Left cardiac atrium (tissue), 4 donors: Measurements from ENCODE around the gene ARSG. TPM values are rescaled to one million over a fixed set of nuclear protein-coding genes. Genes with fewer than 3 reads are reported as not detected.
"Not testable (repeated sequence)": the region's sequence is repeated elsewhere in the genome, so short reads cannot be mapped to it uniquely, and the experiment has no call there.

ENCODE experiments used
- ATAC-seq, 2 donors: fragments of 200-7000 bp; cut with Tn5 transposase; one replicate each; pipeline ENCODE4 v1.9.1; 2020; ENCODE audit warnings: mild to moderate bottlenecking in 2 of 2, moderate library complexity in 2 of 2
- DNase-seq: peaks from one replicate; pipeline ENCODE4 v3.0.0-alpha.2; 2020
- intact Hi-C, 2 donors: fragments of 100-400 bp; cut with DNase I; formaldehyde crosslinking; loops; one replicate each; pipeline versions ENCODE4 v1.14.1 to v1.15.1; 2022 to 2023
- total RNA-seq, 2 donors: library from RNA; stranded (reverse); fragmentation: NEBNext Ultra II Directional; extraction: Animal tissue kit (Norgen Biotek cat#: 25700); gene quantifications; one replicate each; pipeline ENCODE4 v1.2.1, GENCODE V29; 2021
- donor health status: DM: no; HTN: yes; CAD: no.
- donor health status: DM: no; HTN: yes; CAD: no; lungs with severe emphysema.
- donor health status: DM: yes; HTN: yes; CAD: no.
- donor health status: Dilated cardiomyopathy.

The ARSG gene
- total RNA-seq, 2 donors from 2014 or later, result 5.9 to 6.9 TPM

DNA sequence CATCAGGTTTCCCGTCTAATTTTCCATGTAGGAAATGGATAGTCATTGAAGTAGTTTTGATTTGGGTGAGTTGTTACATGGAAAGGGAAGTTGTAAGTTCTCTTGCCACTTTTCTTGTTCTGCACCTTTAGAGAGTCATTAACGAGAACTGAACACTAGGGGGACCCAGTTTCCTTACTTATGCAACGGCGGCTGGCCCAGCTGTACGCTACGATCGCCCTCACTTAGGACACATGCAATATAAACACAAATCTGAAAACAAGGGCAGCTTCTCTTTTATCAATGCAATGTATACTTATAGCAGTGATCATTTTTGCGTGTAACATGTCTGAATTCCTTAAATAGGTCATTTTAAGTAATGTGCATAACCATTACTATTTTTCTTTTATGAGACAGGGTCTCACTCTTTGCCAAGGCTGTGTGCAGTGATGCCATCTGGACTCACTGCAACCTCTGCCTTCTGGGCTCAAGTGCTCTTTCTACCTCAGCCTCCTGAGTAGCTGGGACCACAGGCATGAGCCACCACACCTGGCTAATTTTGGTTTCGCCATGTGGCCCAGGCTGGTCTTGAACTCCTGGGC is 28.1 kb upstream of the ARSG start:
- not testable (repeated sequence) for DNase-seq
- intact Hi-C loops, result loop anchor here (2.0 to 10.0 kb wide), 4 partner anchors 134 to 200 kb away; no protein-coding TSS in a partner anchor
- peak; percentile 74 for ATAC-seq

DNA sequence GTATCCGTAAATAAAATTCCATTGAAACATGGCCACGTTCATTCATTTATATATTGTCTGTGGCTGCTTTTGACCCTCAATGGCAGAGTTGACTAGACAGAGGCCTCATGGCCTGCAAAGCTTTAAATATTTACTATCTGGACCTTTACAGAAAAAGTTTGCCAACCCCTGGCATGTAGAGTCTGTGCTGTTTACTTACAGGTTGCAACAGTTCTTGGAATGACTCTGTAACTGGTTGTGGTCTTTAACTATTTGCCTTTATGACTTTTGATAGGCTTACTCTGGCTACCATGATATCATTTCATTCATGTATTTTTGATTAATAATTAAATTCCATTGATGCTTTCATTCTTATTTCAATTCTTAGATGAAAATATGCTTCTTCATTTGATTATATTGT is 25.5 kb upstream of the ARSG start:
- intact Hi-C loops, result loop anchor here in 1 of 2 donors (10.0 kb wide), 1 partner anchor 169 kb away; no protein-coding TSS in a partner anchor
- DNase-seq, ATAC-seq: not testable (repeated sequence)

DNA sequence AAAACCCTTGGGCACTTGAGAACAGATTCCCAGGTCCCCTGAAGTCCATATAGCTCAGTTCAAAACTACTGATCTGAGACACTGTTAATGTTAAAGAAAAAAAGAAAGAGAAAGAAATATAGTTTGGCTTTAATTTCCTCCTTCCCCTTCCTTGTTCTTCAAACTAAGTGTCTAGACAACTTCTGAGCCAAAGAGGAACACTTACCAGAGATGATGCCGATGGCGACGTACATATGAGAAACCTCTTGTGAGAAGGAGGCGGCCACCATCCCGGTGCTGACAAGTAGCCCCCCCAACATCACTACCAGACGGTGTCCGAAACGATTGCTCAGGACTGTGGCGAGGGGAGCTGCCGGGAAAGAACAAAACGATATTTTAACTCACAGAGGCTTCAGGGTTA is 17.6 kb upstream of the ARSG start:
- no peak for ATAC-seq
- no peak for DNase-seq
- intact Hi-C loops, result no loop called here

GRCh38 chr17:68276339-68276738 is 15.0 kb upstream of the ARSG start:
- DNase-seq, intact Hi-C loops, ATAC-seq: not testable (repeated sequence)

DNA sequence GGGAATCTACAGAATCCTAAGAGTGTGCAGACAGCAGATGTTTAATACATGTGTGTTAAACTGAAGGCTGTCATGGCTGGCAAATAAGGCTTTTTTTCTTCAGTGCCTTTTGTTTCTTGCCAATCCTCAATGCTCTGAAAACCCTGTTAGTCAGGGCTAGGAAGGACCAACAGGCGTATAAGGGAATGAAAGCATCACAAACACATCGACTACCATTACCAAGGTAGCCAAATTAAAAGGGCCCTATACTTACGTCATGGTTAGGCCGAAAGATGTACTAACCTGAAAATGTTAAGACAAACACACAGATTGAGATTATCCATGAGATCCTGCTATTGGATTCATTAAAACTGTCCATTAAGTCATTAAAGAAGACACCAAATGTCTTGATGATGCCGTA is 13.5 kb upstream of the ARSG start:
- no peak for ATAC-seq
- DNase-seq, result no peak
- intact Hi-C loops, result no loop called here

DNA sequence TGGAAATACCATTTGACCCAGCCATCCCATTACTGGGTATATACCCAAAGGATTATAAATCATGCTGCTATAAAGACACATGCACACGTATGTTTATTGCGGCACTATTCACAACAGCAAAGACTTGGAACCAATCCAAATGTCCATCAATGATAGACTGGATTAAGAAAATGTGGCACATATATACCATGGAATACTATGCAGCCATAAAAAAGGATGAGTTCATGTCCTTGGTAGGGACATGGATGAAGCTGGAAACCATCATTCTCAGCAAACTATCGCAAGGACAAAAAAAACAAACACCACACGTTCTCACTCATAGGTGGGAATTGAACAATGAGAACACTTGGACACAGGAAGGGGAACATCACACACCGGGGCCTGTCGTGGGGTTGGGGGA is 9.3 kb upstream of the ARSG start:
- intact Hi-C loops, ATAC-seq, DNase-seq: not testable (repeated sequence)

GRCh38 chr17:68288375-68288774 is 2.9 kb upstream of the ARSG start:
- ATAC-seq (no peak), DNase-seq (no peak)
- intact Hi-C loops, result no loop called here

DNA sequence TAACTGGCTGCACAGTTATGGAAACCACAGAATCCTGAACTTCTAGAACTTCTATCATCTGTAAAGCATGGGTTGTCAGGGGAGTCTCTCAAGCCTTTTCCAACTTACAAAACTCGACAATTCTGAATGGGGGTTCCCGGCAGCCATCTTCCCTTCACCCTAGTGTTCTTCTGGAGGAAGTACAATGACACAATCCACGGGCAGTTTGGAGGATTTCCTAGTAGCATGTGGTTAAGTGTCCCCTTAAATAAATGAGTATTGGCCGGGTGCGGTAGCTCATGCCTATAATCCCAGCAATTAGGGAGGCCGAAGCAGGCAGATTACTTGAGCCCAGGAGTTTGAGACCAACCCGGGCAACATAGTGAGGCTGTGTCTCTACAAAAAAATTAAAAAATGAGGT is 2.5 kb upstream of the ARSG start:
- DNase-seq, result no peak
- intact Hi-C loops, result no loop called here
- ATAC-seq, result no peak

- DNase-seq (no peak), ATAC-seq (no peak)
Measured at GRCh38 chr17:68289473-68289872, 1.8 kb upstream of the ARSG start.

GRCh38 chr17:68289936-68290267 is 1.4 kb upstream of the ARSG start:
- no peak for DNase-seq
- intact Hi-C loops, result no loop called here

More at GRCh38 chr17:68289473-68289872, 1.8 kb upstream of the ARSG start:
- intact Hi-C loops, result no loop called here

GRCh38 chr17:68290268-68290954 is 884 bp upstream of the ARSG start:
- intact Hi-C loops, result no loop called here
- ATAC-seq, result no peak
- peak; percentile 51 for DNase-seq

More at GRCh38 chr17:68289936-68290267, 1.4 kb upstream of the ARSG start:
- no peak for ATAC-seq

DNA sequence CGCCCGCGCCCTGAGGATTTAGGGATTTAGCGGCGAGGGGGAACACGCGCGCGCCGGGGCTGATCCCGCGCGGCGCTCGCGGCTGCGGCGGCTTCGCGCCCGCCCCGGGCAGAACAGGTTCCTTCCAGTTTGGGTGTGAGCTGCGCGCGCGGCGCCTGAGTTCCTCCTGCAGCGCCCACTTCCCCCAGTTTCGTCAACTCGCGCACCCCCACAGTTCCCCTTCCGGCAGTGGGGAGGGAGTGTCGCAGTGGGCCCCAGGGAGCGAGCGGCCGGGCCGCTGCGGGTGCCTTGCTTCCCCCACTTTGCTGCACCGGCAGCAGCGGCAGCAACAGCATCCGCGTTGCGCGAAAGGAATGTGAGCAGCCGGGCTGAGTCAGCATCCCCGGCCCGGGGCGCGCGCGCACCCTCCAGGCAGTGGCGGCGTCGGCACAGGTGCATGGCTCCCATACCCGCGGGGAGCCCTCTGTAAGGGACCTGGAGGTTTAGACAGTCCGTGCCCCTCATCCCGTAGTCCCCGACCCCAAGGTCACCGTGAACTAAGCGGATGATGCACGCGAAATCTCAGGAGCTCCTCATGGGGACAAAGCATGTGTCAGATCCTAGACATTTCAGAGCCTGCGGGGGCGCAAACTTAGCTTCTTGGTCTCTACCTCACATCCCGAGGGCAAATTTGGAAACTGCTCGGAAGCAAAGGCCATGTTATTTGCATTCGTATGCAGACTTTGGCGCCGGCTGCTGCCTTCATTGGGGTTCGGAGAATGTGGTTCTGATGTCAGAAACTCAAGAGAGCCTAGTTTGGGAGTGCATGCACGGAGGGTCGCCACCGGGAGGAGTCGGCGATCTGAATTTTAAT is 767 bp downstream of the ARSG start:
- intact Hi-C loops, result no loop called here
- peak; percentile 85 for DNase-seq
- peak; percentile 83 to 86 for ATAC-seq

DNA sequence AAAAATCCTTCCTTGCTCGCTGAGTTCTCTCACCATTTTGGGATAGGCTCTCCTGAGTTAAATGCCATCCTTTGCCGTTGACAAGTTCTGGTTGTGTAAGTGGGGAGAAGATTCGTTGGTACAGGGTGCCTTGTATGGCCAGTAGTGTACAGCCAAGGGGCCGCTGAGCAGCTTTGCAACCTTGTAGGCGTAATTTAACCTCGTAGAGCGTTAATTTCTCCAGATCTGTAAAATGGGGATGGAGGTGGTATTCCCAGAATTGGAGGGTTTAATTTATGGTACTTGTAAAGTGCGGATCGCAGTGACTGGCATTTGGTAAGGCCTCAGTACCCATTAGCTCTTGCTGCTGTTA is 1.4 kb downstream of the ARSG start:
- ATAC-seq (no peak), DNase-seq (no peak)
- intact Hi-C loops, result no loop called here

DNA sequence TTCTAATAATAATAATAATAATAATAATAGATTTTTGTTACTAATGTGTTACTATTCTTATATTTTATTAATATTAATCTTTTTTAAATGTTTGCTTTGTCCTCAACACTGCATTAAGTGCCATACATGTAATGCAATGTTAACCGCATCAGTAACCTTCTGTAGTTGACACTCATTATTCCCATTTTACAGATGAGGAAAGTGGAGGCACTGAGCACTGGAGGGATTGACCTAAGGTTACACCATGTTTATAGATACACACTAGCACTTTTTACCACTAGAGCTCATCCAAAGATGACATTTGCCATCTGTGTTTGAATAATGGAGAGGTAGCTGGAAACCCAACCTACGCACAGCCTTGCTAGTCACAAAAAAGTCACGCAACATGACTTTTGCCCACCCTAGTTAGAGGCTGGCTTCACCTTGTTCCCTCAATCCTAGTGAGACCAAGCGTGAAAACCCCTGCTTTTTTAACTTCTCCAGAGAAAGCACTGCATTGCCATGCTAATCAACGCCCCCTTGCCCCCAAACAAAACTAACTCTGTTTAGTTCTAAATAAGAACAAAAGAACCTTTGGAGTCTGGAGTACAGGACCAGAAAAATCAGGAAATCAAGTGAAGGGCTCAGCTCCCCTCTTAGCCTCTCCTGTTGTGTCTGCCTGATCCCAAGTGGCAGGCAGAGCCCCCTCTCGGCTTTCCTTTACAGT is 2.3 kb downstream of the ARSG start:
- intact Hi-C loops, result no loop called here

GRCh38 chr17:68294196-68294555 is 2.9 kb downstream of the ARSG start:
- DNase-seq (no peak), ATAC-seq (no peak)
- intact Hi-C loops, result no loop called here

More for the DNA sequence above, 2.3 kb downstream of the ARSG start:
- no peak for ATAC-seq
- no peak for DNase-seq

DNA sequence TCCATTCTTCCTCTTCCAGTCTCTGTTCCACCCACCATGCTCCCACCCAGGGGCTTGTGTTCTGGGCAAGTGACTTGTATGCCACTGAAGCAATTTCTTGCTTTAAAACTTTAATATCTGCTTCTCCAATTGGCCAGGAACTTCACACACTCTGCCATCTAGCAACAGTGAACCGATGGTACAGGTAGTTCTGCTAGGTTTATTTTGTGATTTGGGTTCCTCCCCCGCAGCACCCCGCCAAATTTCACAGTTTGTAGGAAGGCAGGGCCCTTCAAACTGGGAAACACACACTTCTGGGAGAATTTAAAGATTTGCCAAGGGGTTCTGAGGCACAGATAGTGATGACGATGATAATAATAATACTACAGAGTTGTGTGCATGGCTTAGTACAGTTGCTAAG is 3.3 kb downstream of the ARSG start:
- DNase-seq (no peak), ATAC-seq (no peak)
- intact Hi-C loops, result no loop called here

- ATAC-seq (no peak), DNase-seq (no peak)
- intact Hi-C loops, result no loop called here
Measured at GRCh38 chr17:68295086-68295485, 3.8 kb downstream of the ARSG start.

- DNase-seq (no peak), ATAC-seq (no peak)
- intact Hi-C loops, result no loop called here
Measured at GRCh38 chr17:68296217-68297191, 5.2 kb downstream of the ARSG start.

DNA sequence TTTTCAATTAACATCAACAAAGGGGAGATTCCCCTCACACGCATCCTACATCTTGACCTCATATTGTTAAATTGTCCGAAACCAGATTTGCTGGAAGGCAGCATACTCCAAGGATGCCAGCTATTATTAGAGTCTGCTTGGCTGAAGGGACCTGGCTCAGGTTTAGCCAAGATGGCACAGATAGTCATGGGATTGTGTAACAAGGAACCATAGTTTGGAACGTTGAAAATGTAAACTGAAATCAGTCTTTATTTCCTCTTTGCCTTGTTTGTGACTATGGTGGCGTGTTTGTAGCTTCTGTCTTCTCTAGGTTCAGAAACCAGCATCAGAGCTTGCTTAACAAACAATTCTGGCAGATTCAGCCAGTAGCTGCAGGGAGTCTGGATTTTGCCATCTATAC is 5.9 kb downstream of the ARSG start:
- intact Hi-C loops, result no loop called here
- no peak for ATAC-seq
- DNase-seq, result no peak
